Adipocyte (in vitro differentiated cells): ENCODE measurements around the gene PFKFB3.

Source experiments
- DNase-seq: peaks from one replicate; pipeline ENCODE4 v3.0.0-alpha.2; 2015; ENCODE audit warnings: low read depth
- H3K27me3 ChIP-seq: replicated peaks from 2 replicates; pipeline ENCODE4 v1.7.0; 2013; ENCODE audit warnings: mild to moderate bottlenecking, low read length, moderate library complexity; ENCODE audit not compliant: control insufficient read depth, insufficient read depth
- H3K36me3 ChIP-seq: 2 replicates; pipeline ENCODE4 v1.7.0; 2013; ENCODE audit warnings: low read length, mild to moderate bottlenecking, moderate library complexity; ENCODE audit not compliant: control insufficient read depth, insufficient read depth, severe bottlenecking
- H3K4me1 ChIP-seq: 2 replicates; pipeline ENCODE4 v1.7.0; 2013; ENCODE audit warnings: mild to moderate bottlenecking, low read length, moderate library complexity; ENCODE audit not compliant: control insufficient read depth, insufficient read depth
- H3K4me3 ChIP-seq: 2 replicates; pipeline ENCODE4 v1.7.0; 2013; ENCODE audit warnings: mild to moderate bottlenecking, low read length, moderate library complexity
- H3K9ac ChIP-seq: 2 replicates; pipeline ENCODE4 v1.7.0; 2013; ENCODE audit warnings: mild to moderate bottlenecking, low read length, moderate library complexity
- H3K9me3 ChIP-seq: 2 replicates; pipeline ENCODE4 v1.7.0; 2013; ENCODE audit warnings: mild to moderate bottlenecking, low read length, moderate library complexity; ENCODE audit not compliant: control insufficient read depth

Gene PFKFB3

DNA sequence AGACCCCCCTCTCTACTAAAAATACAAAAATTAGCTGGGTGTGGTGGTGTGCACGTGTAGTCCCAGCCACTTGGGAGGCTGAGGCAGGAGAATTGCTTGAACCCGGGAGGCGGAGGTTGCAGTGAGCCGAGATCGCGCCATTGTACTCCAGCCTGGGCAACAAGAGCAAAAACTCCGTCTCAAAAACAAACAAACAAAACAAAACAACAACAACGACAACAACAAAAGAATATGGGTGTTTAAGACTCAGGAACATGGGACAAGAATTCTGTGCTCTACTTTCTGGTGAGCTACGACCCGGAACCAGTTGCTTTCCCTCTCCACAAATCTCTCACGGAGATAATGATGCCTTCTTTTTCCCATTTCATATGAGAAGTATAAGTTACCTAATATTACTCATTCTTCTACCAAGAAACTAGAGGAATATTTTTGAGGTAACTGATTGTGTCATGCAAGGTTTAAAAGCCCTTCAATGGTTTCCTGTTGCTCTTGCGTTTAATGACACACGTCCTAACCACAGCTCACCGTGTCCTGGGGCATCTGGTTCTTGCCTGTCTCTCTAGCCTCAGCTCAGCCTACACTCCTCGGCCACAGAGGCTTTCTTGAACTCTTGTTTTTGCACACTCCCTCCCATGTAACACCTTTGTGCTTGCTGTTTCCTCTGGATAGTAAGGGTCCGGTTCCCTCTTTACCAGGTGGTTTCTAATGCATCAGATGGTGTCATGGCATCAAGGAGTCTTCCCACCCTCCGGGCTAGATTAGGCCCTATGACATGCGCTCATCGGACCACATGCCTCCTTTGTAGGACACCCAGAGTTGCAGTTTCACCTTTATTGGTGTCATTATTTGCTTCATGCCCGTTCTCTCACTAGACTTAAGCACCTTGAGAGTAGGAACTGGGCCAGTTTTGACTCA is 67.5 kb downstream of the PFKFB3 start:
- no peak for DNase-seq
- H3K36me3 ChIP-seq = no peaks in the 10 kb centered on the region
- H3K4me3 ChIP-seq = no peak overlapping the region
- no peaks in the 10 kb centered on the region for H3K9me3 ChIP-seq
- H3K27me3 ChIP-seq = no peaks in the 10 kb centered on the region
- peaks cover 16% of the 10 kb centered on the region for H3K4me1 ChIP-seq
- H3K9ac ChIP-seq = no peak overlapping the region

- Histone ChIP-seq H3K9ac (no peak overlapping the region), H3K4me3 (no peak overlapping the region), H3K9me3 (no peaks in the 10 kb centered on the region), H3K27me3 (no peaks in the 10 kb centered on the region), H3K36me3 (no peaks in the 10 kb centered on the region), H3K4me1 (peaks cover 22% of the 10 kb centered on the region)
- DNase-seq = no peak
Observed at GRCh38 chr10:6270951-6271350, 68.2 kb downstream of the PFKFB3 start.

DNA sequence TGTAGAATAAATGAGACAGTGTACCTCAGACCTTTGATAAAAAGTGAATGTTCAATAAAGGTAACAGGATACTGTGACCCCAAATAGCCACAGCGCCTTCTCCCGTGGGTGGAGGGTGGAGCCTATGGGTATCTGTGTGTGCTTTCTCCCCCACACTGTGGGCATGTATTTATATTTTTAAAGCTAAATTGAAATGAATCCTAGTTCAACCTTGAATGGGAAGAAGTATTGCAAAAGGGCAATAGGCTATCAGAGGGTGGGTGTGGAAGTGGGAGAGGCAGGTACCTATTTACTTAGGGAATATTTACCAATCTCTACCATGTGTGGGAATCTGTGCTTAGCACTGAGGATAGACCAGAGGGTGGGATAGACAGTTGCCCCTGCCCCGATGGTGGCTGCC is 68.9 kb downstream of the PFKFB3 start:
- H3K4me3 ChIP-seq = no peak overlapping the region
- H3K27me3 ChIP-seq = no peaks in the 10 kb centered on the region
- peaks cover 23% of the 10 kb centered on the region for H3K4me1 ChIP-seq
- no peaks in the 10 kb centered on the region for H3K36me3 ChIP-seq
- no peak overlapping the region for H3K9ac ChIP-seq
- H3K9me3 ChIP-seq = no peaks in the 10 kb centered on the region
- no peak for DNase-seq

GRCh38 chr10:6272126-6272525 is 69.4 kb downstream of the PFKFB3 start:
- Histone ChIP-seq H3K9ac (no peak overlapping the region), H3K27me3 (no peaks in the 10 kb centered on the region), H3K36me3 (no peaks in the 10 kb centered on the region), H3K4me1 (peaks cover 23% of the 10 kb centered on the region), H3K4me3 (no peak overlapping the region), H3K9me3 (no peaks in the 10 kb centered on the region)
- no peak for DNase-seq

- Histone ChIP-seq H3K4me3 (no peak overlapping the region), H3K9ac (no peak overlapping the region), H3K4me1 (peaks cover 23% of the 10 kb centered on the region), H3K27me3 (no peaks in the 10 kb centered on the region), H3K9me3 (no peaks in the 10 kb centered on the region), H3K36me3 (no peaks in the 10 kb centered on the region)
- DNase-seq = no peak
Observed at GRCh38 chr10:6273351-6273750, 70.6 kb downstream of the PFKFB3 start.

DNA sequence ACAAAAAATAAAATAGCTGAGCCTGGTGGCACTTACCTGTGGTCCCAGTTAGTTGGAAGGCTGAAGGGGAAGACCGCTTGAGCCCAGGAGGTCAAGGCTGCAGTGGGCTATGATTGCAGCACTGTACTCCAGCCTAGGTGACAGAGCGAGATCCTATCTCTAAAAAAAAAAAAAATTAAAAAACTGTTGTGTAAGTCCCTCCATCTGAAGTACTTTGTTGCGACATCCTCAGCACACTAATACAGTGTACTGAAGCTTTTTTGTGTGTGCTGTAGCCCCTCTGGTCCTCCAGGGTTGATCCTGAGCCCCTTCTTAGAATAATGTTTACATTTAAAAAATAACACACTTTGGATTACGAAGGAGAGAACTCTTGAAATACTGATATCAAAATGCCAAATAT is 71.3 kb downstream of the PFKFB3 start:
- peaks cover 23% of the 10 kb centered on the region for H3K4me1 ChIP-seq
- DNase-seq = peak; percentile 71
- H3K9me3 ChIP-seq = no peaks in the 10 kb centered on the region
- H3K4me3 ChIP-seq = no peak overlapping the region
- no peaks in the 10 kb centered on the region for H3K27me3 ChIP-seq
- no peaks in the 10 kb centered on the region for H3K36me3 ChIP-seq
- no peak overlapping the region for H3K9ac ChIP-seq

DNA sequence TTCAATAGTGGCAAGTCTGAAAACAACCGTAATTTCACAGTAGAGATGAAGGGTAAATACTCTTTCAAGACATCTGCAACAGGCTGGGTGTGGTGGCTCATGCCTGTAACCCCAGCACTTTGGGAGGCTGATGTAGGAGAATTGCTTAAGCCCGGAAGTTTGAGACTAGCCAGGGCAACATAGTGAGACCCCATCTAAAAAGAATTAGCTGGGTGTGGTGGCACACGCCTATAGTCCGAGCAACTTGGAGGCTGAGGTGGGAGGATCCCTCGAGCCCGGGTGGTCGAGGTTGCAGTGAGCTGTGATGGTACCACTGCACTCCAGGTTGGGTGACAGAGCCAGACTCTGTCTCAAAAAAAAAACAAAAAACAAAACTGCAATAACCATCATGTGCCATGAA is 71.8 kb downstream of the PFKFB3 start:
- H3K4me3 ChIP-seq = peak overlapping the region; percentile 78
- H3K9ac ChIP-seq = no peak overlapping the region

GRCh38 chr10:6275022-6275997 is 72.6 kb downstream of the PFKFB3 start:
- H3K9me3 ChIP-seq = no peaks in the 10 kb centered on the region
- peak; percentile 93 for DNase-seq
- H3K27me3 ChIP-seq = no peaks in the 10 kb centered on the region
- H3K36me3 ChIP-seq = no peaks in the 10 kb centered on the region
- peaks cover 29% of the 10 kb centered on the region for H3K4me1 ChIP-seq
- peak overlapping the region; percentile 78 for H3K4me3 ChIP-seq
- peak overlapping the region; percentile 73 for H3K9ac ChIP-seq

More for the DNA sequence above, 71.8 kb downstream of the PFKFB3 start:
- Histone ChIP-seq H3K27me3 (no peaks in the 10 kb centered on the region), H3K36me3 (no peaks in the 10 kb centered on the region), H3K4me1 (peaks cover 24% of the 10 kb centered on the region), H3K9me3 (no peaks in the 10 kb centered on the region)
- DNase-seq = no peak

GRCh38 chr10:6276356-6276755 is 73.6 kb downstream of the PFKFB3 start:
- Histone ChIP-seq H3K36me3 (no peaks in the 10 kb centered on the region), H3K9me3 (no peaks in the 10 kb centered on the region), H3K9ac (no peak overlapping the region), H3K4me3 (no peak overlapping the region), H3K27me3 (no peaks in the 10 kb centered on the region), H3K4me1 (peaks cover 29% of the 10 kb centered on the region)
- DNase-seq = no peak

- H3K27me3 ChIP-seq = no peaks in the 10 kb centered on the region
- H3K9ac ChIP-seq = no peak overlapping the region
- no peaks in the 10 kb centered on the region for H3K9me3 ChIP-seq
- DNase-seq = no peak
- no peak overlapping the region for H3K4me3 ChIP-seq
- peaks cover 29% of the 10 kb centered on the region for H3K4me1 ChIP-seq
- no peaks in the 10 kb centered on the region for H3K36me3 ChIP-seq
Observed at GRCh38 chr10:6278519-6279120, 75.9 kb downstream of the PFKFB3 start.
